Fibroblast of mammary gland (primary cell): Measurements from ENCODE around the gene SYNE2.
"Not testable (repeated sequence)": the region's sequence is repeated elsewhere in the genome, so short reads cannot be mapped to it uniquely, and the experiment has no call there.

Source experiments
- DNase-seq: peaks from one replicate; pipeline ENCODE4 v3.0.0-alpha.2; 2010; ENCODE audit warnings: low read depth
- H3K4me3 ChIP-seq: 2 replicates; pipeline ENCODE4 v1.5.1; 2011; ENCODE audit warnings: low read depth, mild to moderate bottlenecking, low read length, moderate library complexity; ENCODE audit not compliant: control insufficient read depth
- CTCF ChIP-seq: conservative IDR thresholded peaks from 2 replicates; pipeline ENCODE4 v1.5.1; 2011; ENCODE audit warnings: low read depth, low read length, inconsistent platforms; ENCODE audit not compliant: control insufficient read depth, insufficient read depth

Gene SYNE2

GRCh38 chr14:64201921-64202545 is 349.2 kb downstream of the SYNE2 start:
- H3K4me3 ChIP-seq: no peak overlapping the region
- no peak for DNase-seq
- no peak for TF ChIP-seq CTCF

- H3K4me3 ChIP-seq: no peak overlapping the region
- DNase-seq: no peak
- TF ChIP-seq CTCF: no peak
These were observed 349.9 kb downstream of the SYNE2 start for GRCh38 chr14:64202716-64203115.

GRCh38 chr14:64203366-64204006 is 350.7 kb downstream of the SYNE2 start:
- no peak for DNase-seq
- H3K4me3 ChIP-seq: no peak overlapping the region
- TF ChIP-seq CTCF: no peak

- DNase-seq: no peak
- no peak overlapping the region for H3K4me3 ChIP-seq
- no peak for TF ChIP-seq CTCF
These were observed 355.5 kb downstream of the SYNE2 start for GRCh38 chr14:64208261-64208660.

GRCh38 chr14:64208981-64209380 is 356.2 kb downstream of the SYNE2 start:
- no peak overlapping the region for H3K4me3 ChIP-seq
- no peak for DNase-seq
- TF ChIP-seq CTCF: no peak

GRCh38 chr14:64209444-64210131 is 356.8 kb downstream of the SYNE2 start:
- no peak for TF ChIP-seq CTCF
- H3K4me3 ChIP-seq: no peak overlapping the region
- DNase-seq: peak; percentile 19

- no peak for TF ChIP-seq CTCF
- H3K4me3 ChIP-seq: no peak overlapping the region
- DNase-seq: no peak
These were observed 357.4 kb downstream of the SYNE2 start for GRCh38 chr14:64210216-64210615.

- DNase-seq, H3K4me3 ChIP-seq: not testable (repeated sequence)
These were observed 358.1 kb downstream of the SYNE2 start for GRCh38 chr14:64210912-64211311.
